Hippocampal formation (tissue), 2 donors: Measurements from ENCODE around the gene FAM228B.
"Not testable (repeated sequence)": the region's sequence is repeated elsewhere in the genome, so short reads cannot be mapped to it uniquely, and the experiment has no call there.

ENCODE experiments used
- DNase-seq, 2 donors: peaks; one replicate each; lab custom pipeline; 2025; lab: John Stamatoyannopoulos, UW

Gene FAM228B

DNA sequence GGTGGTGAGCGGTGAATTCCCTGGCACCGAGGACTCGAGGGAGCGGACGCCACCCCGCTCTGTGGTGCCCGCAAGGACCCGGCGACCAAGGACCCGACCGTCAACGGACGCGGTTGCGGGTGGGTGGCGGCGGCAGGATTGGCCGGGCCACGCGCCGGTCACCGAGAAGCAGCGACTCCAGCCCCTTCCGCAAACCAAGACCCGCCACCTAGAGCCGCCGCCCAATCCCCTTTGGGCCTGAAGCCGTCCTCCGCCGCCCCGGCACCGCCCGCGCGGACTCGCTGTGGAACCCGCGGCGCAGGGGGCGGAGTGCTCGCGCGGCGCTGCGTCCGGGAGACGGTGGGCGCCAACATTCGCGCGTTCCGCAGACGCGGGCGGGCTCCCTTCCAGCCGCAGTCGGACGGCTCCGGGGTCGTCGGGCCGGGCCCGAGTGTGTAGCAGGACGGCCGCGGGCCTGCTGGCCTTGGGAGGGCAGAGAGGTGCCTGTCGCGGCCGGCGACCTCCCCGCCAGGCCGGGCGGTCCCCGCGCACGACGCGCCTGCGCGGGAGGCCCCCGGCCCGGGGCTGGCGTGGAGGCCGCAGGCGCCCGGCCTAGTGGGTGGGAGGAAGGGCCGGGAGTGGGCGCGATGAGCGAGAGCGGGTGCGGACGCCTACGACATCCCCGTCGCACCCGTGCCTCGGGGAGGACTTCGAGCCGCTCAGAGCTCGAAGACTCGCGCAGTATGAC is at the start of gene FAM228B, which contains the start of gene PFN4:
Gene FAM228B (plus strand): TSS at position 275 of the 727 bp plus-strand sequence. CDS start 893 bp downstream, outside the sequence.
Gene PFN4 (minus strand): TSS at position 140 of the 727 bp plus-strand sequence. CDS start 799 bp downstream, outside the sequence.
- DNase-seq, result peak; percentile 80 to 83

GRCh38 chr2:24073816-24074215 is 49.5 kb upstream of the FAM228B start:
- no peak for DNase-seq

DNA sequence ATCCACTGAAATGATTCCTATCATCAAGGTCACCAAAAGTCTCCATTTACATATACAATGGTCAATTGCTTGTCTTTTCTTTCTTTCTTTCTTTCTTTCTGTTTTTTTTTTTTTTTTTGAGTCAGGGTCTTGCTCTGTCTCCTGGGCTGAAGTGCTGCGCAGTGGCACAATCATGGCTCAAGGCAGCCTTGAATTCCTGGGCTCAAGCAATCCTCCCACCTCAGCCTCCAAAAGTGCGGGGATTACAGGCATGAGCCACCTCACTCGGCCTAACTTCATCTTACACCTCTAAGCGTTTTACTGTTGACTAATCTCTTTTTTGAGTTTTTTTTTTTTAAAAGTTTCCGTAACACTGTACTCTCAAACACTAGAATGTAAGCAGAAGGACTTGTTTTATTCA is 48.0 kb upstream of the FAM228B start:
- DNase-seq, result no peak

DNA sequence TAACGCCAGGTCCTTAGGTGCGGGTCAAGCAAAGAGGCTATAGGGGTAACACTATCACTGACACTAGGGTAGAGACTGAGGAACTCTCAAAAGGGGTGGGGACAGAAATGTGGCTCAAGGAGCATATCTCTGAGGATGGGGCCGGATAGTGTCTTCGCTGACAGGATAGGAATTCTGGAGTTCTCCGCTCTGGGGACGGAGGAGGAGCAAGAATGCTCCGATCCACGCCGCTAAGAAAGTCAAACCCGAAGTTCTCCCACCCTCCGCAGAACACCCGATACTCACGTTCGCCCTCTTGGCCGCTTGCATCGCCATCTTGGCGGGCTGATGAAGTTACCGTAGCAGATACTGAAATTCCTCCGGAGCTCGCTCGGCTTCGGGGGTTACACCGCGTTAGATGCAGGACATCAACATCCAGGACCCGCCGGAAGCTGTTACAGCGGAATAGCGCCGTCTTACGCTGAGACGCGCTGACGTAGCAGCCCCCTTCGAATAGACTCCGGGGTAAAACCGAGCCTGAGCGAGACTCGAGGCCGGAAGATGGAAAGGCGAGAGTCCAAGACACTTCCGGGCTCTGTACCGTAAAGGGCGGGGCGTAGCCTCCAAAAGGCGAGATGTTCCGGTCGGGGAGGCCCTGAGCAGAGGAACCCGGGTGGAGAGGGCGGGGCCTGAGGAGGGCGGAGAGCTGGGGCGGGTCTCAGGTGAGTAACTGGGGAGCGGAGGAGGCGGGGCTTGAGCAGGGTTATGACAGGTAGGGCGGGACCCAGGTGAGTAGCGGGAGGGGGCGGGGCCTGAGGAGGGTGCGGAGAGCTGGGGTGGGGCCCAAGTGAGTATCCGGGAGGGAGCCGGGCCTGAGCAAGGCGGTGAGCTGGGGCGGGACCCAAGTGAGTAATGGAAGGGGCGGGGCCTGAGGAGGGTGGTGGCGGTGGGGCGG is 47.1 kb upstream of the FAM228B start, which contains the start of gene SF3B6:
Gene SF3B6 (minus strand): TSS at position 412 of the 934 bp plus-strand sequence. CDS start 97 bp downstream, at position 315.
- peak; percentile 93 to 94 for DNase-seq

DNA sequence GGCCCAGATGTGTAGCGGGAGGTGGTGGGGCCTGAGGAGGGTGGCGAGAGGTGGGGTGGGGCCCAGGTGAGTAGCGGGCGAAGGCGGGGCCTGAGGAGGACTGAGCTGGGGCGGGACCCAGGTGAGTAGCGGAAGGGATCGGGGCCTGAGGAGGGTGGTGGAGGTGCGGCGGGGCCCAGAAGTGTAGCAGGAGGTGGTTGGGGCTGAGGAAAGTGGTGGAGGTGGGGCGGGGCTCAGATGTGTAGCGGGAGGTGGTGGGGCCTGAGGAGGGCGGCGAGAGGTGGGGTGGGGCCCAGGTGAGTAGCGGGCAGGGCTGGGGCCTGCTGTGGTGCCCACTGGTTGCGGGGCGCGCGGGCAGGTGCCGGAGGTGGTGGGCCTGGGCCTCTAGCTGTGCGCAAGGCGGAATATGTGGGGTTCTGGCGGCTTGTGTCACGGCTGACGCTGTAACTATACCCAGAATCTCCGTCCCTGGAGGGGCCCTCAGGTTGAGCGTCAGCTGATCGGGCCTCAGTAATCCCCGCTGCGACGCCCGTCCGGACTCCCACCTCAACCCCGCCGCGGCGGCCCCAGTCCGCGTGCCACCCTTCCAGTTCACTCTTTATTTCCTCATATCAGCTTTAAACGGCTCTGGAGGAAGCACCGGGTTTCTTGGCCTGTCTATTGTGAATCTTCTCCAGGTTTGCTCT is 46.3 kb upstream of the FAM228B start:
- DNase-seq, result peak in 1 of 2 donors; percentile 32

DNA sequence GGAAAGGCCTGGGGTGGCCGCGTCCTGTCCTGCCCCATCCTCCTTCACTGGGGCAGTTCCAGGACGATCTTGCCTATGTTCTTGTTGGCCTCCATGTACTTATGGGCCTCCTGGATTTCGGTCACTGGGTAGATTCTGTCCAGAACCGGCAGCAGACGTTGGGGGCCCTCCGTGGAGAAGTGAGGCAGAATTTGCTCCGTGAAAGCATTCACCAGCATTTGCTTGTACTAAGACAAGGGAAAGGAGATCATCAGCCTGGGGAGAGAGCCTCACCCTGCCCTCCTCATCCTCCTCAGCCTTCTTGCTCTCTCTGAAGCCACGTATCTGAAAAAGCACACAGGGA is 45.8 kb upstream of the FAM228B start:
- DNase-seq, result no peak

GRCh38 chr2:24077879-24078278 is 45.4 kb upstream of the FAM228B start:
- no peak for DNase-seq

DNA sequence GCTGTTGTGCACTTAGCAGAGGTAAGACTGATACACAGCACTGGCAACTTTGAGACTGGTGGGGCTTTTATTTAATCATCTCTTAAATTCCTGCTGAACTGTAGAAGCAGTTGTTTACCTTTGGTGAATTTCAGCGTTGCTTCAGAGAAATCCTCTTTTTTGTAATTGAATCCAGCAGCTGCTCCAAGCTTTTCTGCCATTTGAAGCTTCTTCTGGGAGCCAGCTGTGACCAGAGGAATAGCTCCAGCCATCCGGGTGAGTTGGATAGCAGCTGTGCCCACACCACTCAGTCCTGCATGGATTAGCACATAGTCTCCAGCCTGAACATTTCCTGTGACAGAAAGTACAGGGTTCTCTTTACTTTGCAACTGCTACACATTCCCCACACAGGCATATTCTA is 42.6 kb upstream of the FAM228B start:
- DNase-seq, result no peak

DNA sequence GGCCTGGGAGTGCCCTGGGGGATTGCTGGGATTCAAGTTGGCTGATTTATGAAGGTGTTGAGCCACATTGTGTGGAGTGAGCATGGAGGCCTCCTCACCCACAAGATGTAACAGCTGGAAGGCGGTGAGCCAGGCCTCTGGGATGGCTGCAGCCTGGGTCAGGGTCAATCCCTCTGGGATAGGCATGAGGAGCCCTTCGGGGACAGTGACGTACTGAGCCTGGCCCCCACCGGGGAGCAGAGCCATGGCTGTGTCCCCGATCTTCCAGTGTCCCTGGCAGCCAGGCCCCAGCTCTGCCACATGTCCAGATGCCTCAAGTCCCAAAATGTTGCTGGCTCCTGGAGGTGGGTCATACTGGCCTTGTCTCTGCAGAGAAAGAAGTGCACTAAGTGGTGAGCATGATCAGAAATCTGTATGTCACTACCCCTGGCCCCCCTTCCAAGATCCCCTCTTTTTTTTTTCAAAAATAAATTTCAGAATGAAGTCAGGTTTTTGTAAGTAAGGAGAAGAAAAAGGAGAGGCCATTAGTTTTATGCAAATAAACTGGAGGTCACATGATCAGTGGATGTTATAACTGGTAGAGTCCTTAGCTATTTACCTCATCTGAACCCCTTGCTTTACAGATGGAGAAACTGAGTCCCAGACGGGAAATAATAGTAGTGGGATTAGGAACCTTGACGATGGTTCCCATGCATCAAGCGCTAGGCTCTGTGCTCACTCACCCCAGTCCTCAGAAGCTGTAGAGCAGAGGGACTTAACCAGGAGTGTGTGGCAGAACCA is 40.3 kb upstream of the FAM228B start:
- no peak for DNase-seq

- no peak for DNase-seq
These were observed 39.5 kb upstream of the FAM228B start for GRCh38 chr2:24083567-24084385.

GRCh38 chr2:24084386-24085199 is 38.7 kb upstream of the FAM228B start, which contains the start of gene TP53I3:
TP53I3 (minus strand) TSS chr2:24084834; CDS start chr2:24084326, 508 bp downstream.
- peak; percentile 69 to 83 for DNase-seq

DNA sequence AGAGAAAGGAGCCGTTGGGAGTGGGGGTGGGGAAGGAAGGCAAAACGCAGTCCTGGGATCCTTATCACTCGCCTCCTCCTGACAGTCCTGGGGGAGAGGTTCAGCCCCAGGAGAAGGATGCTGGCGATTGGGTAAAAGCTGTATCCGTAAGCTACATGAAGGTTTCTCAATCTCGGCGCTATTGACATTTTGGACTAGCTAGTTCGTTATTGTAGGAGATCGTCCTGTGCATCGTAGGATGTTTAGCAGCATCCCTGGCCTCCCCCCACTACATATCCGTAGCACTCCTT is 38.1 kb upstream of the FAM228B start:
- no peak for DNase-seq

GRCh38 chr2:24086241-24086640 is 37.0 kb upstream of the FAM228B start:
- no peak for DNase-seq

GRCh38 chr2:24087032-24087431 is 36.2 kb upstream of the FAM228B start:
- DNase-seq, result no peak

DNA sequence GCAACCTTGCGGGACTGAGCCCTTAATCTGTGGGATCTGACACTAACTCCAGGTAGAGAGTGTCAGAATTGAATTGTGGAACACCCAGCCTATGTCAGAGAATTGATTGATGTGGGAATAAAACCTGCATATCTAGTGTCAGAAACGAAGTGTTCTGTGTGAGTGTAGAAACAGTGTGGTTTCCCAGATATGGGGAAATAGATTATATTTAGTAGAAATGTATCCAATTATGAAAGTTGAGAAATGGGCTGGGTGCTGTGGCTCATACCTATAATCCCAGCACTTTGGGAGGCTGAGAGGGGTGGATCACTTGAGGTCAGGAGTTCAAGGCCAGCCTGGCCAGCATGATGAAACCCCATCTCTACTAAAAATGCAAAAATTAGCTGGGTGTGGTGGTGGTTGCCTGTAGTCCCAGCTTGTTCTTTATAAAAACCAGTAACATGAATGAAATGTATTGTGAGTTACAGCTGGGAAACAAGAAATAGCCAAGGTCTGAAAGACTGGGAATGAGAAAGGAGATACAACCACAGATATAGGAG is 34.4 kb upstream of the FAM228B start:
- no peak for DNase-seq

DNA sequence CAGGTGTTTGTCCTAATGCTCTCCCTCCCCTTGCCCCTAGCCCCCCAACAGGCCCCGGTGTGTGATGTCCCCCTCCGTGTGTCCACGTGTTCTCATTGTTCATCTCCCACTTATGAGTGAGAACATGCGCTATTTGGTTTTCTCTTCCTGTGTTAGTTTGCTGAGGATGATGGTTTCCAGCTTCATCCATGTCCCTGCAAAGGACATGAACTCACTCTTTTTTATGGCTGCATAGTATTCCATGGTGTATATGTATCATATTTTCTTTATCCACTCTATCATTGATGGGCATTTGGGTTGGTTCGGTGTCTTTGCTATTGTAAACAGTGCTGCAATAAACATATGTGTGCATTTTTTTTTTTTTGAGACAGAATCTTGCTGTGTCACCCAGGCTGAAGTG is 30.0 kb upstream of the FAM228B start:
- DNase-seq, result not testable (repeated sequence)

GRCh38 chr2:24095171-24095677 is 28.0 kb upstream of the FAM228B start:
- not testable (repeated sequence) for DNase-seq

GRCh38 chr2:24100732-24101131 is 22.5 kb upstream of the FAM228B start:
- DNase-seq, result not testable (repeated sequence)

DNA sequence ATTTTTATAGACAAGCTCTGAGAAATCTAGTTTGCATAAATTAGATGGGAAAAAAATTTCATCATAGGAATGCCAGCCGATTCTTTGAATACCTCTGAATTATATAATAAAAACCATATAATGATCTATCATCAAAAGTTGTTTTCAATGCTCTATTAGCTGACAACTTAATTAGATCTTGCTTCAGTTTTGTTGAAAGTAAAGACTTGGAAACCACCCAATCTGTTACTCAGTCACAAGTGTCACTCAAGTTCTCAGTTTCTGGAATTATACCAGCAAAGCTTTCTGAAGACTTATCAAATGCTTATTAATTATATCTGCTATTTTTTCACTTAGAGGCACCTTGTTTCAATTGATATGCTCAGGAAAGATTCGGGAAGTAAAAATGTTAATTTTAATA is 21.3 kb upstream of the FAM228B start:
- DNase-seq, result no peak
